C4-2B (cell line): ENCODE measurements around the gene BTBD3.

Experiments
- H3K27ac ChIP-seq: fragments of 450-650 bp; 2 replicates; pipeline ENCODE4 v1.5.1; 2017
- ZFX ChIP-seq: fragments of 450-650 bp; IDR thresholded peaks from 2 replicates; pipeline ENCODE4 v1.6.1; 2017
- TF ChIP-seq, protein P1 (sequence below): fragments of 450-650 bp; conservative IDR thresholded peaks from 2 replicates; pipeline ENCODE4 v1.5.1; 2017; ENCODE audit warnings: mild to moderate bottlenecking

BTBD3 gene

DNA sequence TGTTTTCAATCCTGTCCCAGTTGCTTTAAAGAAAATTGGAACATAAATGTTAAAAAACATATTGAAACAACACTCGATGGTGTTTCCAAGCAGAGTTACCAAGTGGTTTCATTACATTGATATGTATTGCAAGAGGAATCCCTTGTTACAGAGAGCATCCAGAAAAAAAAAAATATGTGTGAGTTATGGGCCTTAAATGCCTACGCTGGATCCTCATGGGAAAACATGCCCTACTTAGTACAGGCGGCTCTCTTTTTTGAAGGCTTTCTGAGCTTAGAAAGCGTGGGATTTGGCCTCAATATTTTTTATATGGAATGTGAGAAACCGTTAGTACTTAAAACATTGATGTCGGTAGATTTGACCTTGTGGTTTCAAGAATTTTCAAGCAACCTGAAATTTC is 26.1 kb downstream of the BTBD3 start:
- no peak for TF ChIP-seq ZFX
- TF ChIP-seq, protein P1, sequence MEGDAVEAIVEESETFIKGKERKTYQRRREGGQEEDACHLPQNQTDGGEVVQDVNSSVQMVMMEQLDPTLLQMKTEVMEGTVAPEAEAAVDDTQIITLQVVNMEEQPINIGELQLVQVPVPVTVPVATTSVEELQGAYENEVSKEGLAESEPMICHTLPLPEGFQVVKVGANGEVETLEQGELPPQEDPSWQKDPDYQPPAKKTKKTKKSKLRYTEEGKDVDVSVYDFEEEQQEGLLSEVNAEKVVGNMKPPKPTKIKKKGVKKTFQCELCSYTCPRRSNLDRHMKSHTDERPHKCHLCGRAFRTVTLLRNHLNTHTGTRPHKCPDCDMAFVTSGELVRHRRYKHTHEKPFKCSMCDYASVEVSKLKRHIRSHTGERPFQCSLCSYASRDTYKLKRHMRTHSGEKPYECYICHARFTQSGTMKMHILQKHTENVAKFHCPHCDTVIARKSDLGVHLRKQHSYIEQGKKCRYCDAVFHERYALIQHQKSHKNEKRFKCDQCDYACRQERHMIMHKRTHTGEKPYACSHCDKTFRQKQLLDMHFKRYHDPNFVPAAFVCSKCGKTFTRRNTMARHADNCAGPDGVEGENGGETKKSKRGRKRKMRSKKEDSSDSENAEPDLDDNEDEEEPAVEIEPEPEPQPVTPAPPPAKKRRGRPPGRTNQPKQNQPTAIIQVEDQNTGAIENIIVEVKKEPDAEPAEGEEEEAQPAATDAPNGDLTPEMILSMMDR, result no peak
- H3K27ac ChIP-seq, result no peak overlapping the region

DNA sequence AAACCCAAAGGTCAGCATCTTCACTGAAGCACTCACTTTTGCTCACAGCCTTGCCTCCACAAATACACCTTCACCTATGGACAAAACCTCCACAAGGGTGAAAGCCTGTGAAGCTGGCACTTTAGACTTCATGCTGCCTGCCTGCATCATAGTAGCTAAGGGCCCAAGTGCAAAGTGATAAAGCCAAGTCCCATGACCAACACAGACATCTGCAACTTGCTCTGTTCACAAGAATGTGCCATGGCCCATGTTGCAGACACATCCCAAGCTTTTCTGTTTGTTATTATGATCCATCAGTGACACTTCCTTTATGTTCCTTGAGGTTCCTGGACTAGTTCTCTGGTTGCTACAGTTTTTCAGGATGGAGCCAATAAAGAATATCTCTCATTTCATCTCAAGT is 31.1 kb downstream of the BTBD3 start:
- TF ChIP-seq, protein P1, result no peak
- no peak for TF ChIP-seq ZFX
- no peak overlapping the region for H3K27ac ChIP-seq

DNA sequence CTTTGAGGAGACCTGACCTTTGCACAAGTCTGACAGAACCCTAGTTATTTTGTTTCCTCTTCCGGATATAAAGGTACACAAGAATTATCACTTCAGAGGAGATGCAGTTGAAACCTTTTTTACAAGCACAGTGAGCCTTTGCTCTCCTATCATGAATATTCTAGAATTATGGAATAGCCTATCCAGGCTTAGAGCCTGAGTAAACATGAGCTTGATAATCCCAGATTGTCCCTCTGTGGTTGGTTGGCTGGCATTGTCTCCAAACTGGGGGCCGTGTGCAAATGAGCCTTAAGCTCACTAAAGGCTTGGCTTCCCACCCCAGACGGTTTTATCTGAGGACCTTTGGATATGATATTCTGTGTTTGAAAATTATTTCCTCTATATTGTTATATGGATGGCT is 32.0 kb downstream of the BTBD3 start:
- no peak for TF ChIP-seq ZFX
- TF ChIP-seq, protein P1, result no peak
- H3K27ac ChIP-seq, result no peak overlapping the region

DNA sequence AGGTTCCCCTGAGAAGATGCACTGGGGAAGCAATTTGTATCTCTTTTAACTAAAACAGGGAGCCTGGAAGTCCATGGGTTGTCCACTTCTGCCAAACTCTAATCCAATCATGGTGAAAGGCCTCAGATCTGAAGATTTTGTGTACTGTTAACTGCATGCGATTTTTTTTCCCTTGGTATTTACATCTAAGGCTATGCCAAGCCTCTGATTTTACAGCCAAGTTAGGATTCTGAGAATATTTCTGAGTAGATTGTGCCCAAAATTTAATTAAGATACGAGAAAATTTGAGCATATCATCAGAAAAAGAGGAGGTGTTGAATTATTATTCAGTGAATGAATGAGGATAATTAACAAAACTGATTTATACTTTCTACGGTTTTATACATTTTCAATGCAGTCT is 34.0 kb downstream of the BTBD3 start:
- no peak overlapping the region for H3K27ac ChIP-seq
- TF ChIP-seq, protein P1, result no peak
- TF ChIP-seq ZFX, result no peak

DNA sequence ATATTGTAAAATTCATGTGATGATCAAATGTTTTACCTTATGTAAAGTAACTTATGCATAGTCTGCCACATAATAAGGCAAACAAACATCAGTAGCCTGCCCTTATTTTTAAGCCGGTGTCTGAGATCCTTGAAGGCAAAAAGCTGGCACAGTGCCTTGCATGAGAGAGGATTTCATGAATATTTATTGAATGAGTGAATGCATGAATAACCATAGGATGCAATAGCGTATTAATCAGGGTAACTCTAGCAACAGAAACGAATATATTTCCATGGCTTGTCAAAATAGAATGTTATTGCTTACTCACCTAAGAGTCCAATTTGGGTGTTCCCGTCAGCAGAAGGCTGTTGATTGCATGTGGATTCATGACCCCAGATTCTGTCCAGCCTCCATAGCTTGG is 34.9 kb downstream of the BTBD3 start:
- H3K27ac ChIP-seq, result no peak overlapping the region
- TF ChIP-seq, protein P1, result no peak
- TF ChIP-seq ZFX, result no peak

DNA sequence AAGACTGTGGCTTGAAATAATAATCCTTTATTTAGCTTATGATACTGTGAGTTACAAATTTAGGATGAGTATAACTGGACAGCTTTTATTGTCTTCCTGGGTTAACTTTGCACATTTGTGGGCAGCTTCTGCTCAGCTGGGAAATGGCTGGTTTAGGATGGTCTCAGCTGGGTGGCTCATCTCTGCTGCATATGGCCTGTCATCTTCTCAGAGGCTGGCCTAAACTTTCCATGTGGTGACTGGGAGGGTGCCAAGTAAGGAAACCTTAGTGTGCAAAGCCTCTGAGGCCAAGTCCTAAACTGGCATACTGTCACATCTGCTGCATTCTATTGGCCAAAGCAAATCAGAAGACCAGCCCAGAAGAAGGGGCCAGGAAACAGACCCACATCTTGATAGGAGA is 40.2 kb downstream of the BTBD3 start:
- TF ChIP-seq, protein P1, result no peak
- no peak for TF ChIP-seq ZFX
- no peak overlapping the region for H3K27ac ChIP-seq

DNA sequence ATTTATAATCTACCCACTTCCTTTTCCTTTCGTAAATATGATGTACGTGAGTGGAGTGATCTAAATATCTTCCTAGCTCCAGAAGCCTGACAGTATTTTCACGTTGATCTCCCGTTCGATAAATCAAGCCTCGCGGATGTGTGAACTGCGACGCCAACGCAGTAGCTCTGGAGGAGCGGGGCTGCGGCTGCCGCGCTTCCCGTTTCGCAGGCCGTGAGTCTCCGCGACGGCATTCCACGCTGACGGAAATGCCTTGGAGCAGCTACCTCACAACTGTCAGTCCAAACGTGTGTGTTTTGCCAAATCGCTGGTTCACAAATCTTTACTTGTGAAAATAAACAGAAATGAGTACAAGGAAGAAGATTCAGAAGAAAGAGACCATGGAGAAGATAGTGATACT is 41.2 kb downstream of the BTBD3 start:
- H3K27ac ChIP-seq, result no peak overlapping the region
- no peak for TF ChIP-seq ZFX
- TF ChIP-seq, protein P1, result no peak
